H1 (cell line): Measurements from ENCODE around the gene OR51E1. TPM values are rescaled to one million over a fixed set of nuclear protein-coding genes. Genes with fewer than 3 reads are reported as not detected.

Experiments used
- CTCF ChIA-PET: fragments of 300-600 bp; sonication (Branson Sonifier 250); formaldehyde crosslinking; loops from one replicate; lab custom pipeline; 2021; ENCODE audit not compliant: partially characterized antibody; lab: Charles Lee
- POLR2A ChIA-PET: fragments of 300-600 bp; sonication (Branson Sonifier 250); formaldehyde crosslinking; loops from one replicate; lab custom pipeline; 2021; ENCODE audit warnings: inconsistent platforms; ENCODE audit not compliant: partially characterized antibody; lab: Charles Lee
- DNase-seq, 2 experiments: peaks; one replicate each; pipeline versions ENCODE4 v3.0.0 to v3.0.0-alpha.2; 2010 to 2022; ENCODE audit warnings: low spot score in 2 of 2, low read depth in 1 of 2, mixed read lengths in 1 of 2
- FAIRE-seq: peaks from 2 replicates; lab custom pipeline; 2011; peaks lifted over from hg19 to GRCh38; lab: Jason Lieb, UNC
- H2AFZ ChIP-seq: 2 replicates; pipeline ENCODE4 v1.8.1; 2012; ENCODE audit warnings: low read length, inconsistent platforms
- H2AK5ac ChIP-seq: 2 replicates; pipeline ENCODE4 v1.6.1; 2013; ENCODE audit warnings: low read depth, low read length
- H2BK120ac ChIP-seq: replicated peaks from 2 replicates; pipeline ENCODE3; 2013; ENCODE audit warnings: low read depth, low read length, inconsistent platforms
- H2BK12ac ChIP-seq: 2 replicates; pipeline ENCODE4 v1.6.1; 2013; ENCODE audit warnings: low read depth, low read length
- H2BK15ac ChIP-seq: 2 replicates; pipeline ENCODE4 v1.6.1; 2013; ENCODE audit warnings: low read length
- H2BK20ac ChIP-seq: 2 replicates; pipeline ENCODE4 v1.6.1; 2013; ENCODE audit warnings: low read length
- H2BK5ac ChIP-seq: 2 replicates; pipeline ENCODE4 v1.6.1; 2013; ENCODE audit warnings: low read depth, low read length
- H3K14ac ChIP-seq: 2 replicates; pipeline ENCODE4 v1.6.1; 2013; ENCODE audit warnings: inconsistent platforms; ENCODE audit not compliant: insufficient read length
- H3K18ac ChIP-seq: 2 replicates; pipeline ENCODE4 v1.6.1; 2013; ENCODE audit warnings: low read length; ENCODE audit errors: extremely low read depth
- H3K23ac ChIP-seq: 2 replicates; pipeline ENCODE4 v1.6.1; 2013; ENCODE audit warnings: inconsistent platforms; ENCODE audit not compliant: insufficient read length
- H3K23me2 ChIP-seq: 2 replicates; pipeline ENCODE4 v1.6.1; 2013; ENCODE audit warnings: low read depth, low read length
- H3K27ac ChIP-seq: 2 replicates; pipeline ENCODE4 v1.6.1; 2011; ENCODE audit warnings: low read depth, low read length, inconsistent platforms
- H3K27me3 ChIP-seq, 4 experiments: replicated peaks in 1 of 4; 1 replicate in 1 of 4; 2 replicates in 3 of 4; pipeline versions ENCODE4 v1.6.1 to v1.8.1; 2011 to 2013; ENCODE audit warnings: low read length in 3 of 4, mild to moderate bottlenecking in 3 of 4, inconsistent platforms in 2 of 4, mixed read lengths in 2 of 4, moderate library complexity in 1 of 4; ENCODE audit not compliant: control insufficient read depth in 3 of 4, insufficient read depth in 3 of 4; ENCODE audit errors: extremely low read depth in 1 of 4
- H3K36me3 ChIP-seq, 4 experiments: 2 replicates each; pipeline versions ENCODE4 v1.6.1 to v1.8.1; 2011 to 2013; ENCODE audit warnings: mild to moderate bottlenecking in 4 of 4, low read length in 3 of 4, moderate library complexity in 2 of 4, control low read depth in 1 of 4, inconsistent platforms in 1 of 4; ENCODE audit not compliant: insufficient read depth in 4 of 4, control insufficient read depth in 2 of 4
- H3K4ac ChIP-seq: replicated peaks from 2 replicates; pipeline ENCODE3; 2013; ENCODE audit warnings: low read length, low read depth, mixed read lengths, inconsistent platforms; ENCODE audit not compliant: insufficient read length
- H3K4me1 ChIP-seq, 4 experiments: replicated peaks in 1 of 4; 1 replicate in 1 of 4; 2 replicates in 3 of 4; pipeline versions ENCODE4 v1.6.1 to v1.8.1; 2011 to 2013; ENCODE audit warnings: low read length in 3 of 4, inconsistent platforms in 2 of 4, mixed read lengths in 1 of 4; ENCODE audit not compliant: insufficient read depth in 4 of 4, control insufficient read depth in 3 of 4
- H3K4me2 ChIP-seq, 2 experiments: 2 replicates each; pipeline versions ENCODE4 v1.6.1 to v1.8.1; 2011 to 2013; ENCODE audit warnings: low read depth in 2 of 2, low read length in 2 of 2, control low read depth in 1 of 2, inconsistent platforms in 1 of 2, mild to moderate bottlenecking in 1 of 2; ENCODE audit not compliant: insufficient read depth in 1 of 2
- H3K4me3 ChIP-seq, 4 experiments: fragments of 200-600, 300-600 bp in 1 of 4; sonication (generic), shearing (Covaris generic), sonication (Bioruptor Twin) in 1 of 4; 2 replicates each; pipeline versions ENCODE4 v1.5.1 to v1.8.1; 2011 to 2016; ENCODE audit warnings: low read length in 4 of 4, low read depth in 3 of 4, control low read depth in 2 of 4, inconsistent platforms in 2 of 4, mild to moderate bottlenecking in 2 of 4, mixed read lengths in 1 of 4, moderate library complexity in 1 of 4; ENCODE audit not compliant: insufficient read depth in 2 of 4; ENCODE audit errors: extremely low read depth in 1 of 4
- H3K56ac ChIP-seq: replicated peaks from 2 replicates; pipeline ENCODE3; 2013; ENCODE audit warnings: low read depth, mild to moderate bottlenecking, mixed read lengths, low read length, inconsistent platforms; ENCODE audit not compliant: insufficient read length
- H3K79me1 ChIP-seq: 2 replicates; pipeline ENCODE4 v1.6.1; 2013; ENCODE audit warnings: low read depth, low read length, control low read depth
- H3K79me2 ChIP-seq, 2 experiments: 2 replicates each; pipeline versions ENCODE4 v1.6.1 to v1.8.1; 2012 to 2013; ENCODE audit warnings: low read length in 2 of 2, mild to moderate bottlenecking in 2 of 2, inconsistent platforms in 1 of 2; ENCODE audit not compliant: insufficient read depth in 2 of 2, control insufficient read depth in 1 of 2
- H3K9ac ChIP-seq, 4 experiments: replicated peaks in 1 of 4; 1 replicate in 1 of 4; 2 replicates in 3 of 4; pipeline versions ENCODE4 v1.6.1 to v1.8.1; 2011 to 2013; ENCODE audit warnings: low read depth in 3 of 4, low read length in 3 of 4, control low read depth in 2 of 4, mild to moderate bottlenecking in 2 of 4, moderate library complexity in 2 of 4, inconsistent platforms in 1 of 4; ENCODE audit errors: extremely low read depth in 1 of 4
- H3K9me3 ChIP-seq, 2 experiments: 2 replicates each; pipeline versions ENCODE4 v1.6.1 to v1.8.1; 2012 to 2013; ENCODE audit warnings: mild to moderate bottlenecking in 2 of 2, moderate library complexity in 2 of 2, control low read depth in 1 of 2, inconsistent platforms in 1 of 2, low read depth in 1 of 2, low read length in 1 of 2, mixed read lengths in 1 of 2; ENCODE audit not compliant: insufficient read depth in 2 of 2
- H4K20me1 ChIP-seq, 2 experiments: replicated peaks in 1 of 2; 2 replicates each; pipeline versions ENCODE3 to v1.8.1; 2011 to 2013; ENCODE audit warnings: inconsistent platforms in 2 of 2, low read length in 2 of 2, mild to moderate bottlenecking in 1 of 2; ENCODE audit not compliant: insufficient read depth in 2 of 2, control insufficient read depth in 1 of 2
- H4K5ac ChIP-seq: 2 replicates; pipeline ENCODE4 v1.6.1; 2013; ENCODE audit warnings: low read length, low read depth, mixed read lengths, inconsistent platforms; ENCODE audit not compliant: insufficient read length
- H4K8ac ChIP-seq: 2 replicates; pipeline ENCODE4 v1.8.0; 2013; ENCODE audit warnings: mild to moderate bottlenecking, moderate library complexity, low read length, inconsistent platforms; ENCODE audit not compliant: insufficient read depth; ENCODE audit errors: extremely low read depth
- H4K91ac ChIP-seq: replicated peaks from 2 replicates; pipeline ENCODE3; 2013; ENCODE audit warnings: low read length, mixed read lengths, inconsistent platforms; ENCODE audit not compliant: insufficient read length
- ATF3 ChIP-seq: IDR thresholded peaks from 2 replicates; pipeline ENCODE4 v1.6.1; 2011; ENCODE audit warnings: low read depth, mild to moderate bottlenecking, low read length; ENCODE audit not compliant: insufficient read depth
- BCL11A ChIP-seq, 2 experiments: IDR thresholded peaks; one replicate each; pipeline ENCODE4 v1.6.1; 2011; ENCODE audit warnings: low read depth in 2 of 2, low read length in 2 of 2, mild to moderate bottlenecking in 2 of 2
- CBX5 ChIP-seq: fragments of 300-800, 300-1000 bp; sonication (generic); IDR thresholded peaks from 2 replicates; pipeline ENCODE4 v1.7.1; 2016; ENCODE audit warnings: antibody characterized with exemption, low read length, low read depth
- RAD21 ChIP-seq, 2 experiments: IDR thresholded peaks in 1 of 2; conservative IDR thresholded peaks in 1 of 2; 2 replicates each; pipeline ENCODE4 v1.6.1; 2011; ENCODE audit warnings: low read depth in 2 of 2, low read length in 2 of 2, improper control_type of control experiment in 1 of 2, inconsistent platforms in 1 of 2, mild to moderate bottlenecking in 1 of 2, moderate library complexity in 1 of 2
- RXRA ChIP-seq: IDR thresholded peaks from 2 replicates; pipeline ENCODE4 v1.6.1; 2011; ENCODE audit warnings: low read depth, mild to moderate bottlenecking, low read length, moderate library complexity; ENCODE audit not compliant: insufficient read depth
- SP1 ChIP-seq: IDR thresholded peaks from 2 replicates; pipeline ENCODE4 v1.6.1; 2011; ENCODE audit warnings: low read depth, low read length
- WGBS, 2 experiments: shearing (Covaris generic) in 1 of 2; methylation state at CpG; one replicate each; pipeline versions ENCODE4 v1.1.6 to v1.1.7; 2013 to 2015; ENCODE audit warnings: low lambda C conversion rate in 2 of 2, mixed read lengths in 2 of 2, inconsistent platforms in 1 of 2, low coverage in 1 of 2, missing lambda C conversion rate in 1 of 2; ENCODE audit not compliant: insufficient replicate concordance in 2 of 2, insufficient coverage in 1 of 2, insufficient read length in 1 of 2; ENCODE audit errors: extremely low coverage in 1 of 2, missing lambda C conversion rate in 1 of 2; 5-methylcytosine and 5-hydroxymethylcytosine counted together
- polyA plus RNA-seq, 7 experiments: library from polyadenylated mRNA; depleted of rRNA in 3 of 7; stranded (reverse) in 5 of 7; unstranded in 2 of 7; fragments of >200 nt in 5 of 7; fragments of 200-250 nt in 2 of 7; gene quantifications; 1 replicate in 5 of 7; 2 replicates in 1 of 7; 4 replicates in 1 of 7; pipeline versions ENCODE4 v1.2.1 to v1.2.3, GENCODE V29; 2011 to 2013; ENCODE audit warnings: missing spikeins in 2 of 7, mixed read lengths in 2 of 7
- total RNA-seq: library from RNA; stranded (reverse); fragmentation: NEBNext Ultra II Directional; extraction: Animal tissue kit (Norgen Biotek cat#: 25700); gene quantifications from 2 replicates; pipeline ENCODE4 v1.2.1, GENCODE V29; 2021

OR51E1 gene
- total and polyA plus RNA-seq, 2 of the 8 experiments (the other 6 are each of a cell fraction or from before 2014, with no cell fraction given), result not detected

- Histone ChIP-seq H4K5ac (no peak overlapping the region), H2BK15ac (no peak overlapping the region), H2AFZ (no peak overlapping the region), H3K14ac (no peak overlapping the region), H3K9ac (no peak overlapping the region), H2BK12ac (no peak overlapping the region), H4K20me1 (no peaks in the 10 kb centered on the region), H3K4me3 (no peak overlapping the region), H3K18ac (no peak overlapping the region), H3K56ac (no peak overlapping the region), H4K8ac (no peak overlapping the region), H3K79me1 (no peaks in the 10 kb centered on the region), H4K91ac (no peak overlapping the region), H2BK5ac (no peak overlapping the region), H2BK20ac (no peak overlapping the region), H3K4me2 (no peak overlapping the region), H3K27me3 (no peaks in the 10 kb centered on the region), H3K36me3 (no peaks in the 10 kb centered on the region), H2AK5ac (no peak overlapping the region), H3K23me2 (no peaks in the 10 kb centered on the region), H3K4ac (no peak overlapping the region), H3K9me3 (no peaks in the 10 kb centered on the region), H2BK120ac (no peak overlapping the region), H3K4me1 (no peaks in the 10 kb centered on the region), H3K79me2 (no peaks in the 10 kb centered on the region), H3K23ac (no peak overlapping the region), H3K27ac (no peak overlapping the region)
- FAIRE-seq, result no peak
- ChIA-PET POLR2A (no interaction called here), CTCF (interaction anchor here (5.4 kb wide), 1 partner anchor 9 kb away, joined by 30 read pairs; the partner anchor contains the start of gene OR51D1)
- no peak for DNase-seq
- 98% methylated on average over 2 of the region's 2 CpGs; no CpG with 5 or more reads in 1 of the 2 experiments for WGBS, 2 experiments
- TF ChIP-seq SP1, result no peak
- no peak for TF ChIP-seq RXRA
- TF ChIP-seq ATF3, result no peak
- TF ChIP-seq RAD21 (IDR thresholded peaks at IDR 0.05 in 1 of 2, conservative IDR thresholded peaks at IDR 0.05 in 1 of 2; ENCODE audit: low read depth in 2 of 2, low read length in 2 of 2), result no peak
- no peak for TF ChIP-seq CBX5
- TF ChIP-seq BCL11A (IDR thresholded peaks at IDR 0.05; ENCODE audit: low read depth in 2 of 2, low read length in 2 of 2), result no peak
Observed at GRCh38 chr11:4645974-4646373, 2.2 kb downstream of the OR51E1 start.
